HG02798 (cell line): ENCODE data around the gene PEX14.
"Not testable (repeated sequence)": the region's sequence is repeated elsewhere in the genome, so short reads cannot be mapped to it uniquely, and the experiment has no call there.

ENCODE experiments used
- ATAC-seq: cut with Tn5 transposase; IDR thresholded peaks from one replicate; pipeline ENCODE4 v1.9.1; 2021; ENCODE audit warnings: mild to moderate bottlenecking; ENCODE audit not compliant: unreplicated experiment, poor library complexity

Gene PEX14

GRCh38 chr1:10474613-10475507 is at the start of gene PEX14:
TSS of gene PEX14 (plus strand) at chr1:10474950. CDS start at chr1:10474967, 17 bp downstream.
- ATAC-seq, result peak; percentile 68

- not testable (repeated sequence) for ATAC-seq
Observed at GRCh38 chr1:10425826-10426534, 48.8 kb upstream of the PEX14 start.

- ATAC-seq, result not testable (repeated sequence)
Observed at GRCh38 chr1:10426535-10426848, 48.3 kb upstream of the PEX14 start.

- no peak for ATAC-seq
Observed at GRCh38 chr1:10428984-10429383, 45.8 kb upstream of the PEX14 start.

- ATAC-seq, result no peak
Observed at GRCh38 chr1:10429868-10430215, 44.9 kb upstream of the PEX14 start.

- ATAC-seq, result peak; percentile 89
Observed at GRCh38 chr1:10430216-10431069, 44.3 kb upstream of the PEX14 start, which contains the start of gene CENPS. TSS of gene CENPS (plus strand) at chr1:10430433. CDS start at chr1:10430518, 85 bp downstream.

- no peak for ATAC-seq
Observed at GRCh38 chr1:10431070-10431730, 43.5 kb upstream of the PEX14 start.

GRCh38 chr1:10432910-10433700 is 41.6 kb upstream of the PEX14 start:
- ATAC-seq, result no peak

- no peak for ATAC-seq
Observed at GRCh38 chr1:10433790-10434189, 41.0 kb upstream of the PEX14 start.

- no peak for ATAC-seq
Observed at GRCh38 chr1:10434590-10434989, 40.2 kb upstream of the PEX14 start.

- ATAC-seq, result no peak
Observed at GRCh38 chr1:10437052-10437451, 37.7 kb upstream of the PEX14 start.

- ATAC-seq, result no peak
Observed at GRCh38 chr1:10438677-10439163, 36.0 kb upstream of the PEX14 start.

- ATAC-seq, result no peak
Observed at GRCh38 chr1:10440305-10440704, 34.4 kb upstream of the PEX14 start.

- ATAC-seq, result no peak
Observed at GRCh38 chr1:10440794-10441193, 34.0 kb upstream of the PEX14 start.

GRCh38 chr1:10444248-10444647 is 30.5 kb upstream of the PEX14 start:
- ATAC-seq, result no peak

GRCh38 chr1:10444795-10445397 is 29.9 kb upstream of the PEX14 start:
- ATAC-seq, result no peak

- ATAC-seq, result no peak
Observed at GRCh38 chr1:10446790-10447422, 27.8 kb upstream of the PEX14 start.

- no peak for ATAC-seq
Observed at GRCh38 chr1:10449751-10450150, 25.0 kb upstream of the PEX14 start, which contains the start of gene CORT. TSS of gene CORT (plus strand) at chr1:10450031. CDS start at chr1:10450224, 193 bp downstream.
